Activated T-helper 1 cell treated with anti-CD3 and anti-CD28 coated beads, Interleukin-12 subunit alpha, Interleukin-12 subunit beta, Interleukin-2, Interleukin-4 antibody, amounts not matched to agents 30 ng/mL and 10 ng/mL and 1 ng/mL, durations not matched to agents 14 hours and 24 hours and 36 hours (primary cell): ENCODE measurements around the gene NKAIN4. TPM values are rescaled to one million over a fixed set of nuclear protein-coding genes. Genes with fewer than 3 reads are reported as not detected.

Experiments
- DNase-seq: peaks from one replicate; pipeline ENCODE4 v3.0.0; 2021; ENCODE audit warnings: low spot score
- H3K27ac Mint-ChIP-seq: one replicate; pipeline ENCODE4 v1.8.0; 2021; ENCODE audit warnings: mild to moderate bottlenecking, mixed read lengths
- H3K27me3 Mint-ChIP-seq: one replicate; pipeline ENCODE4 v1.8.0; 2022; ENCODE audit warnings: mild to moderate bottlenecking, moderate library complexity, mixed read lengths; ENCODE audit not compliant: insufficient read depth
- H3K36me3 Mint-ChIP-seq: one replicate; pipeline ENCODE4 v1.8.0; 2021; ENCODE audit warnings: low read depth, mixed read lengths
- H3K4me1 Mint-ChIP-seq: one replicate; pipeline ENCODE4 v1.8.0; 2021; ENCODE audit warnings: low read depth, mixed read lengths
- H3K4me3 Mint-ChIP-seq: one replicate; pipeline ENCODE4 v1.8.0; 2021; ENCODE audit warnings: mild to moderate bottlenecking, moderate library complexity, mixed read lengths
- H3K9me3 Mint-ChIP-seq: one replicate; pipeline ENCODE4 v1.8.0; 2021; ENCODE audit warnings: mixed read lengths
- intact Hi-C: fragments of 100-400 bp; cut with micrococcal nuclease; formaldehyde crosslinking; loops from one replicate; pipeline ENCODE4 v1.15.1; 2024
- total RNA-seq: library from RNA; stranded (reverse); gene quantifications from 2 replicates; pipeline ENCODE4 v1.2.3, GENCODE V29; 2022

Gene NKAIN4
- total RNA-seq, 1 donor from 2014 or later: not detected

DNA sequence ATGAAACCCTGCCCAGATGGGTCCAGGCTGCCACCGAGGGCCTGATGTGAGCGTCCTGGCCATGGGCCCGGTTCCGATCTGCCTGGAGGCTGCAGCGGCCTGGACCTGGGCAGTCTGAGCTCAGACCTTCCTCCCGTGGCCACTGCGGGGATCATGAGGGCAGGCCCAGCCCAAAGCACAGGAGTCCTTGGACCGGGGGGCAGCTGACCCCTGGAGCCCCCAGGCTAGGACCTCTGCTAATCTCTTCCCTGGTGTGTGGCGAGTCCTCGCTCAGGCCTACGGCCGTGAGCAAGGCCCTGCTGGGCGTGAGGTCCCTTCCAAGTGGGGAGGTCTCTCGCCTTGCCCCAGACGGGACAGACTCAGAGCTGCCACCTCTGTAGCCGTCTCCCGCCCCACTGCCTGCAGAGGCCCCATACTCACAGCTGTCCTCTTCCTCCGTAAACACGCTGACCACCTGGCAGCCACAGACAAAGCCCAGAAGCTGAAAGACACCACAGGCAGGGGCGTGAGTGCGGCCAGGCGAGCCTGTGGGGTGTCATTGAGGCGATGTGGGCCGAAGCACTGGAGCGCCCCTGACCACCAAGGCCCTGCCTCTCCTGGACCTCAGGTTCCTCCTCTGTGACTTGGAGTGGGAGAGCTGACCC lies 10.5 kb downstream of the NKAIN4 start:
- Mint-ChIP-seq H3K4me1 (no peaks in the 10 kb centered on the region), H3K4me3 (no peak overlapping the region), H3K27me3 (peaks cover 3% of the 10 kb centered on the region), H3K36me3 (no peaks in the 10 kb centered on the region), H3K27ac (no peak overlapping the region), H3K9me3 (no peaks in the 10 kb centered on the region)
- DNase-seq: no peak
- intact Hi-C loops: no loop called here

DNA sequence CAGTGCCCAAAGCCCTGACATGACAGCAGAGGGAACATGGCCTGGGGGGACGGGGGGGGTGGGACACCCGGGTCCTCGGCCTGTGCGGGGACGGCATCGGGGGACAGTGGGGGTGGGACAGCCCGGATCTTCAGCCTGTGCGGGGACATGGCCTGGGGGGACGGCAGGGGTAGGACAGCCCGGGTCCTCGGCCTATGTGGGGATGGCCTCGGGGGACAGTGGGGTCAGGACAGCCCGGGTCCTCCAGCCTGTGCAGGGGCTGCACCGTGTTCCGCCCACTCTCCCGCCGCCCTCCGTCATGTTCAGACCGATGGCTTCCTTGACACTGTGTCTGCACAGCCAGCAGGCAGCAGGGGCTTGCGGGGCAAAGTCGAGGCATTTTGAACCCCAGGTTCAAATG lies 11.5 kb downstream of the NKAIN4 start:
- Mint-ChIP-seq H3K4me1 (no peaks in the 10 kb centered on the region), H3K27ac (no peak overlapping the region), H3K27me3 (peaks cover 3% of the 10 kb centered on the region), H3K36me3 (no peaks in the 10 kb centered on the region), H3K4me3 (no peak overlapping the region), H3K9me3 (no peaks in the 10 kb centered on the region)
- no peak for DNase-seq
- intact Hi-C loops: no loop called here

DNA sequence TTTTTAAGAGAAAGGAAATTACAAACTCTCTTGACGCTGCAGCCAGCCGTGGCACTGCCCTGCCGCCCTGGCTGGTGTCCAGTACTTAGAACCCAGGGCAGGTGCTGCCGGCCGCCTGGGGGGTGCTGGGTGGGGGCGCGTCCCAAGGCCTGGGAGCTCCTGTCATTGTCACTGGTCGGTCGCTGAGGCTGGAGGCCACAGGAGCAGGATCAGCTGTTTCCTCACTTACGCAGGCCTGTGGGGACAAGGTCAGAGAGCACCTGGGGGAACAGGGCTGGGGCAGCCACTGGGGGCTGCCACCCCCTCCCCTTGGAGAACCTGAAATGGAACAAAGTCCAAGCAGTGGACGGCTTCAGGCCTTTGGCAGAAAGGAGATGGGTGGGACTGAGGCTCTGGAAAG lies 13.0 kb downstream of the NKAIN4 start:
- Mint-ChIP-seq H3K4me1 (no peaks in the 10 kb centered on the region), H3K27me3 (peaks cover 3% of the 10 kb centered on the region), H3K9me3 (no peaks in the 10 kb centered on the region), H3K27ac (no peak overlapping the region), H3K36me3 (no peaks in the 10 kb centered on the region), H3K4me3 (no peak overlapping the region)
- intact Hi-C loops: no loop called here
- DNase-seq: no peak

DNA sequence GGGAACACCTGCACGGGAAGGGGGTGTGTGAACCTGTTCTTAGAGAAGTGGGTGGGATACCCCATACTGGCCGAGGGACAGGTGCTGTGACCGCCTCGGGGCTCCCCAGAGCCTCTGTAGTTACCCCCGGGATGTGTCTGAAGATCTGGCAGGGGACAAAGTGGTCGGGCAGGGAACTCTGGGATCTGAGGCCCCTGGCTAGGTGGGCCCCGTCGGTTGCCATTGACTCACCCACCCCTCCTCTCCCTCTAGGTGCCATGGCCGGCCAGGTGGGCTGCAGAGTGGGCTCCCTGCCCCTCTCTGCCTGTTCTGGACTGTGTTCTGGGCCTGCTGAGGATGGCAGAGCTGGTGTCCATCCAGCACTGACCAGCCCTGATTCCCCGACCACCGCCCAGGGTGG lies 14.3 kb downstream of the NKAIN4 start:
- Mint-ChIP-seq H3K36me3 (no peaks in the 10 kb centered on the region), H3K27ac (no peak overlapping the region), H3K9me3 (no peaks in the 10 kb centered on the region), H3K4me1 (no peaks in the 10 kb centered on the region), H3K27me3 (no peaks in the 10 kb centered on the region), H3K4me3 (no peak overlapping the region)
- no peak for DNase-seq
- intact Hi-C loops: no loop called here

DNA sequence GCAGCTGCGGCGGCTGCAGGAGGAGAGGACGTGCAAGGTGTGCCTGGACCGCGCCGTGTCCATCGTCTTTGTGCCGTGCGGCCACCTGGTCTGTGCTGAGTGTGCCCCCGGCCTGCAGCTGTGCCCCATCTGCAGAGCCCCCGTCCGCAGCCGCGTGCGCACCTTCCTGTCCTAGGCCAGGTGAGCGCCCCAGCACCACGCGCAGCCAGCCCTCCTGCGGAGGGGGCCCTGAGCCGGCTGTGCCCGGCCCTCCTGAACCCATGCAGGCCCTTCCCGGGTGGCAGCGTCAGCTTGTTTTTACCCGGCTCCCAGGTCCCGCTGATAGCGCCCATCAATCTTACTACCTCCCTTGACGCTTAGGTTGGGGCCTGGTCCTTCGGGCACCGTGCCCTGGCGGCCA lies 14.8 kb downstream of the NKAIN4 start:
- H3K27me3 Mint-ChIP-seq: no peaks in the 10 kb centered on the region
- H3K4me3 Mint-ChIP-seq: no peak overlapping the region
- no peak for DNase-seq
- H3K4me1 Mint-ChIP-seq: no peaks in the 10 kb centered on the region
- no peaks in the 10 kb centered on the region for H3K36me3 Mint-ChIP-seq
- no peaks in the 10 kb centered on the region for H3K9me3 Mint-ChIP-seq
- no peak overlapping the region for H3K27ac Mint-ChIP-seq
- intact Hi-C loops: no loop called here

DNA sequence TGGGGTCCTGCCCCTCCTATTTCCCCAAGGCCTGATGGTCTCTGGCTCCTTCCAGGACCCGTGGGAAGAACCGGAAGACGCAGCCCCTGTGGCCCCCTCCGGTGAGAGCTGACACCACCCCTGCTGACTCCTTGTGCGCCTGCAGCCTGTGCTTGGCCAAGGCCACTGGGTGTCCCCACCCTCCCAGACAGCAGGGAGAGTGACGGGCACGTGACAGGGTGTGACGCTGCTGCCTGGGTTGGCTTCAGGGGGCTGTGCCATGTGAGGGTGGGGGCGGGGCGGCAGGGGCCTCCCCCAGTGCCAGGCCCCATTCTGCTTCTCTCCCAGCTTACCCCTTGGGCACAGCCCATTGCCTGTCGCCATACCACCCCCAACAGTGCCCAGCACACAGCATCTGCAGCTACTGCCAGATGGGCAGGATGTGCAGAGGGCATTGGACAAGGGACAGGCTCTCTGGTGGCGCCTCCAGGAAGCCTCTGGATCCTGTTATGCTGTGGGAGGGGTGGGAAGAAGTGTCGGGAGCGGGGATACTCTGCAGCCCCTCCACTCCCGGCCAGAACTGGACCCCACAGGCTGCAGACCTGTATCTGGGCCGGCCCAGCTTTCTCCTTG lies 15.6 kb downstream of the NKAIN4 start:
- Mint-ChIP-seq H3K27ac (no peak overlapping the region), H3K36me3 (no peaks in the 10 kb centered on the region), H3K27me3 (no peaks in the 10 kb centered on the region), H3K9me3 (no peaks in the 10 kb centered on the region), H3K4me1 (no peaks in the 10 kb centered on the region), H3K4me3 (no peak overlapping the region)
- intact Hi-C loops: no loop called here
- no peak for DNase-seq

DNA sequence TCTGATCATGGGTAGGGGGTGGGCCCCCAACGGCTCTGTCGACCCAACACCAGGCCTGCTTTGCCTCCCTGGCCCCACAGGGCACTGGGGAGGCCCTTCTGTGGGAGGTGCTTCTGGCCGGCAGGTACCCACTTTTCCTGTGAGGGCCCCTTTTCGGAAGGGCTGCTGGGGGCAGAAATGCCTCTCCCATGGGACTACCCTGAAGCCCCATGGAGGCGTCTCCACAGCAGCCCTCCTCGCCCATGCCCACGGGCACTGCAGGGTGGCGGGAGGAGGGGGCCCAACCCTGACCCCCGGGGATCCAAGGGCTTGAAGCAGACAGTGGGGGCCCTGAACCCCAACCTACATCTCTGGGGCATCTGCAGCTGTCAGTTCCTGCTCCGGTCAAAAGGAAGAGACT lies 16.2 kb downstream of the NKAIN4 start:
- H3K4me1 Mint-ChIP-seq: no peaks in the 10 kb centered on the region
- no peaks in the 10 kb centered on the region for H3K9me3 Mint-ChIP-seq
- intact Hi-C loops: no loop called here
- H3K27ac Mint-ChIP-seq: no peak overlapping the region
- no peak overlapping the region for H3K4me3 Mint-ChIP-seq
- H3K36me3 Mint-ChIP-seq: no peaks in the 10 kb centered on the region
- H3K27me3 Mint-ChIP-seq: no peaks in the 10 kb centered on the region
- DNase-seq: no peak

DNA sequence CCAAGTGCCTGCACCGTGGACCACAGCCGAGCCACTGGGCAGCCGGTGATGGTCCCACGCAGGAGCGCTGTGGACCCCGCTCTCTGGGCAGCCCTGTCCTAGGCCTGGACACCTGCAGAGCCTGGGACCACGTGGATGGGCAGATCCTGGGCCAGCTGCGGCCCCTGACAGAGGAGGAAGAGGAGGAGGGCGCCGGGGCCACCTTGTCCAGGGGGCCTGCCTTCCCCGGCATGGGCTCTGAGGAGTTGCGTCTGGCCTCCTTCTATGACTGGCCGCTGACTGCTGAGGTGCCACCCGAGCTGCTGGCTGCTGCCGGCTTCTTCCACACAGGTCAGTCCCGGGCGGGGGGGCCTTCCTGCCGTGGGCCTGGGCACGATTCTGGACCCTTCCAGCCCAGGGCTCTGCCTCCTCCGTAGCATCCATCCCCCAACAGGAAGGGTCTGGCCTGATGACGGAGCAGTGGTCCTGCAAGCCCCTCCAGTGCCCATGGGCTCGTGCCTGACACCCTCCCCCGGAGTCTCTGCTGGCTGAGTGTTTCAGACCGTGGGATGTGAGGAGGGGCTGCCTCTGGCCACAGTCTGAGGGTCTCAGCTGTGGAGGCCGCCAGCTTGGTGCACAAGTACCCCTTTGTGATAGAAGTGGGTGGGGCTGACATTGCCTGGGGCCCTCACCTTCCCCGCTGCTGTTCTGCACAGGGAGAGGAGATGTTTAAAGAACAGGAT lies 18.0 kb downstream of the NKAIN4 start:
- Mint-ChIP-seq H3K4me1 (no peaks in the 10 kb centered on the region), H3K4me3 (no peak overlapping the region), H3K9me3 (no peaks in the 10 kb centered on the region), H3K27me3 (peaks cover 7% of the 10 kb centered on the region), H3K27ac (no peak overlapping the region), H3K36me3 (no peaks in the 10 kb centered on the region)
- DNase-seq: no peak
- intact Hi-C loops: no loop called here

DNA sequence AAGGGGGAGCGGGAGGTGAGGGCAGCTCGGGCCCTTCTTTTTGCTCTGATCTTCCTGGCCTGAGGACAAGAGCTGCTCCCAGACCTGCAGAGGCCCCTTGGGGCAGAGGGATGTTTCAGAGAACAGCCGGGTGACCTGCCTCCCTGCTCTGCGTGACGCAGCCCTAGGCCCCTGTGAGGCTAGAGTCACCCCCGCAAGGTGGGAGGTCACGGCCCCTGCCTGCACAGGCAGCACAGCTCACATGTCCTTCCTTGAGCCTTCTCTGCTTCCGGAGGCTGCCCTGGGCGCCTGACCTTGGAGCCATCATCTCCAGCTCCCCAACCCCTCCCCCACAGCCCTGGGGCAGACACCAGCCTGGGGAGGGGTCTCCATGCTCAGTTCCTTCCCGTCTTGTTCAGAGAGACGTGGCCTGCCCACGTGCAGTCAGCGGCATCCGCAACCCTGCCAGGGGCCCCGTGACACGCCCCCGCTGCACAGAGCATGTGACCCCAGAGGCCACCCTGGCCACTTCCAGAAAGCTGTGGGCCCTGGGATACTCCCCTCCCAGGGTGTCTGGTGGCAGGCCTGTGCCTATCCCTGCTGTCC lies 18.8 kb downstream of the NKAIN4 start, which contains the start of gene BIRC7:
Gene BIRC7 (plus strand): TSS at position 507 of the 585 bp plus-strand sequence. CDS start 192 bp downstream, outside the sequence.
- Mint-ChIP-seq H3K4me1 (no peaks in the 10 kb centered on the region), H3K9me3 (no peaks in the 10 kb centered on the region), H3K4me3 (no peak within 1 kb of the TSS), H3K36me3 (no peaks in the 10 kb centered on the region), H3K27me3 (peaks cover 15% of the 10 kb centered on the region), H3K27ac (no peak within 1 kb of the TSS)
- no peak for DNase-seq
- intact Hi-C loops: no loop called here

DNA sequence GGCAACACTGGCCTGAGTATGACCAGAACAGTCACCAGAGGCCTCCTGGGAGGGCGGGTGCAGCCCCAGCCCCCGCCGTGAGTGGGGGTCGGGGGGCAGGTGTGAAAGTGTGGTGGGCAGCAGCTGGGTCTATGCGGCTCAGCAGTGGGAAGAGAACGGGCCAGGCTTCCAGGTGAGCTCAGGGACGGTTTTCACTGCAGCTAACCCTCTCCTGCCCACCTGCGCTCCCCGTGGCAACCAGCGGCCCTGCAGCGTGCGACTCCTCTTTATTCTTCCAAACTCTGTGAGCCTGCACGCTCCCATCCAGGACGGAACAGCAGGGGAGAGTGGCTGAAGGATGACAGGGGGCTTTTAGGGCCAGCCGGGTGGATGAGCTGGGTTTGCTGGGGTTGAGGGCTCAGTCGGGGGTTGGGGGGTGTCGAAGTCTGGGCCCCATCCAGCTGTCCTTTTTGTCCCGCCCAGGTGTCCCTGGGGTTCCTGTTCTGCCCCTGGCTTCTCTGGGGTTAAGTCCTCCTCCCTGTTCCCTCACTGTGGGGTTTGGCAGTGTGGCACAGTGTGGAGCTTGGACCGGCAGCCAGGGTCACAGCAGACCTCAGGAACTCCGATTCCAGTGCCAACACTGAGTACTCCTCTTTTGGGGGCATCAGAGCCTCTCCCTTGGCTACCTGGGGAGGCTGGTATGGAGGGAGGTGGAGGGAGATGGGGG lies 19.4 kb downstream of the NKAIN4 start:
- no peak for DNase-seq
- H3K36me3 Mint-ChIP-seq: no peaks in the 10 kb centered on the region
- H3K9me3 Mint-ChIP-seq: no peaks in the 10 kb centered on the region
- no peak overlapping the region for H3K27ac Mint-ChIP-seq
- peaks cover 20% of the 10 kb centered on the region for H3K27me3 Mint-ChIP-seq
- no peaks in the 10 kb centered on the region for H3K4me1 Mint-ChIP-seq
- no peak overlapping the region for H3K4me3 Mint-ChIP-seq
- intact Hi-C loops: no loop called here

DNA sequence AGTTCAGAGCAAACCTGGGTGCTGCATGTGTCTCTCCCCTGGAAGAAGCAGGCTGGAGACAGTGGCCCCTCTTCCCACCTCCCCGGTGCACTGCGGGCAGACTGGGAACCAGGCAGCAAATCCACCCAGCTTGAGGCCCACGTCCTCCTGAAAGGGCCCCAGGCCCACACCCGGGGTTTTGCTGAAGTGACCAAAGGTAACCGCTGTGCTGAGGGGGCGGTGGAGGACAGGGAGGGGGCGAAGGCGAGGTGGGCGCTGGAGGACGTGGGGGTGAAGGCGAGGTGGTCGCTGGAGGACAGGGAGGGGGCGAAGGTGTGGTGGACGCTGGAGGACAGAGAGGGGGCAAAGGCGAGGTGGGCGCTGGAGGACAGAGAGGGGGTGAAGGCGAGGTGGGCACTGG lies 20.3 kb downstream of the NKAIN4 start:
- DNase-seq: no peak
- Mint-ChIP-seq H3K4me1 (no peaks in the 10 kb centered on the region), H3K27ac (no peak overlapping the region), H3K9me3 (no peaks in the 10 kb centered on the region), H3K4me3 (no peak overlapping the region), H3K27me3 (peaks cover 27% of the 10 kb centered on the region), H3K36me3 (no peaks in the 10 kb centered on the region)
- intact Hi-C loops: no loop called here

DNA sequence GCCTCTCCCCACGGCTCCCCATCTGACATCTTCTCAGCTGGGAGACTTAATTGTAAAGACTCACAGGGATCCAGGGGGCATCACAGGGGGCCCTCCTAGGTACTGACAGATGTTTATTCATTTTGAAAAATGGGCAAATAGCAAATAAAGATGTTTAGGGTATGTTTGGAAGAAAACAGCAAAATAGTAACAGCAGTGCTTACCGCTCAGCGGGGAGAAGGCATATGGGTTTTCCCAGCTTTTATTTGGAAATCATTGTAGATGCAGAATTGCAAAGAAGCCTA lies 21.3 kb downstream of the NKAIN4 start:
- H3K36me3 Mint-ChIP-seq: no peaks in the 10 kb centered on the region
- H3K27me3 Mint-ChIP-seq: peaks cover 34% of the 10 kb centered on the region
- DNase-seq: no peak
- no peaks in the 10 kb centered on the region for H3K9me3 Mint-ChIP-seq
- H3K4me3 Mint-ChIP-seq: no peak overlapping the region
- intact Hi-C loops: no loop called here
- H3K4me1 Mint-ChIP-seq: no peaks in the 10 kb centered on the region
- H3K27ac Mint-ChIP-seq: no peak overlapping the region
